Uterus (tissue), 4 donors: Measurements from ENCODE around the gene FAM3C. TPM values are rescaled to one million over a fixed set of nuclear protein-coding genes. Genes with fewer than 3 reads are reported as not detected.

Experiments
- DNase-seq, 2 donors: peaks; one replicate each; pipeline ENCODE4 v3.0.0-alpha.2; 2019 to 2020
- H3K27ac ChIP-seq, 2 donors: fragments of 200-600 bp; sonication (generic); 1 replicate in 1 of 2; 2 replicates in 1 of 2; pipeline ENCODE4 v1.5.1; 2016 to 2018
- H3K27me3 ChIP-seq, 2 donors: fragments of 200-600 bp; sonication (generic); one replicate each; pipeline ENCODE4 v1.5.1; 2018 to 2019; ENCODE audit warnings: control low read depth in 1 of 2
- H3K36me3 ChIP-seq, 2 donors: fragments of 200-600 bp; sonication (generic); one replicate each; pipeline ENCODE4 v1.5.1; 2019; ENCODE audit warnings: control low read depth in 1 of 2
- H3K4me1 ChIP-seq, 2 donors: fragments of 200-600 bp; sonication (generic); one replicate each; pipeline ENCODE4 v1.5.1; 2018 to 2019; ENCODE audit warnings: control low read depth in 1 of 2
- H3K4me3 ChIP-seq, 2 donors: fragments of 200-600 bp; sonication (generic); 1 replicate in 1 of 2; 2 replicates in 1 of 2; pipeline ENCODE4 v1.5.1; 2018 to 2019; ENCODE audit warnings: mild to moderate bottlenecking in 1 of 2
- H3K9me3 ChIP-seq, 2 donors: fragments of 200-600 bp; sonication (generic); one replicate each; pipeline ENCODE4 v1.5.1; 2019; ENCODE audit warnings: control low read depth in 1 of 2
- POLR2A ChIP-seq, 2 donors: fragments of 450-650 bp; IDR thresholded peaks; one replicate each; pipeline ENCODE4 v1.6.1; 2016; ENCODE audit warnings: antibody characterized with exemption in 2 of 2, mild to moderate bottlenecking in 1 of 2, moderate library complexity in 1 of 2
- intact Hi-C: fragments of 100-400 bp; cut with DNase I; formaldehyde crosslinking; loops from one replicate; pipeline ENCODE4 v1.15.1; 2023; ENCODE audit warnings: low total_unique reads
- total RNA-seq, 4 donors: library from RNA; depleted of rRNA in 3 of 4; stranded (reverse); fragments of >200 nt in 3 of 4; gene quantifications; one replicate each; pipeline versions ENCODE4 v1.1.0 to v1.2.4, GENCODE V29; 2014 to 2023
- TF ChIP-seq, protein P1 (sequence below), 4 experiments: fragments of 200-600 bp in 2 of 4; fragments of 450-650 bp in 2 of 4; sonication (generic) in 2 of 4; IDR thresholded peaks; one replicate each; pipeline ENCODE4 v1.5.1; 2016 to 2019; ENCODE audit warnings: antibody characterized with exemption in 4 of 4, mild to moderate bottlenecking in 2 of 4, moderate library complexity in 1 of 4
- donor health status: DM: yes; HTN: yes; CAD: no.

The FAM3C gene
- total RNA-seq, 4 donors from 2014 or later: 36.1 to 104 (median 65.8) TPM

DNA sequence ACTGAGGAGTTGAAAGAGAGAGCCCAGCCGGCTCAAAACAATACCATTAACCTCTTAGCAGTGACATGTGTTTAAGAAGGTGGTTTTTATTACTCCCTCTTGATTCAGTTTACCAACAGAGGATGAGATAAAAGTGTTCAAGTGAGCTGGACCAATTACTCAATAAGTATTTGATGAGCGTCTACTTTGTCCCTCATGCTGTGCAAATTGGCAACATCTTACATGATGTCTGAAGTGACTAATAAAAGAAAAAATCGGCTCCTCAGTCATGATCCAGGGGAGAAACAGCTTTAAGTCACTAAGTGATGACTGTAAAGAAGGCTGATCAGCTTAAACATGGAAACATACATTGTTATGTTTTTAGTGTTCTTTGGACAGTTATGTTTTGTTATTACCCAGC is 59.5 kb downstream of the FAM3C start:
- no peak overlapping the region for H3K4me3 ChIP-seq
- DNase-seq: no peak
- no peak overlapping the region for H3K27ac ChIP-seq
- no peaks in the 10 kb centered on the region for H3K36me3 ChIP-seq
- TF ChIP-seq, protein P1, sequence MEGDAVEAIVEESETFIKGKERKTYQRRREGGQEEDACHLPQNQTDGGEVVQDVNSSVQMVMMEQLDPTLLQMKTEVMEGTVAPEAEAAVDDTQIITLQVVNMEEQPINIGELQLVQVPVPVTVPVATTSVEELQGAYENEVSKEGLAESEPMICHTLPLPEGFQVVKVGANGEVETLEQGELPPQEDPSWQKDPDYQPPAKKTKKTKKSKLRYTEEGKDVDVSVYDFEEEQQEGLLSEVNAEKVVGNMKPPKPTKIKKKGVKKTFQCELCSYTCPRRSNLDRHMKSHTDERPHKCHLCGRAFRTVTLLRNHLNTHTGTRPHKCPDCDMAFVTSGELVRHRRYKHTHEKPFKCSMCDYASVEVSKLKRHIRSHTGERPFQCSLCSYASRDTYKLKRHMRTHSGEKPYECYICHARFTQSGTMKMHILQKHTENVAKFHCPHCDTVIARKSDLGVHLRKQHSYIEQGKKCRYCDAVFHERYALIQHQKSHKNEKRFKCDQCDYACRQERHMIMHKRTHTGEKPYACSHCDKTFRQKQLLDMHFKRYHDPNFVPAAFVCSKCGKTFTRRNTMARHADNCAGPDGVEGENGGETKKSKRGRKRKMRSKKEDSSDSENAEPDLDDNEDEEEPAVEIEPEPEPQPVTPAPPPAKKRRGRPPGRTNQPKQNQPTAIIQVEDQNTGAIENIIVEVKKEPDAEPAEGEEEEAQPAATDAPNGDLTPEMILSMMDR (IDR thresholded peaks at IDR 0.05): no peak
- no peak for TF ChIP-seq POLR2A (IDR thresholded peaks at IDR 0.05)
- H3K9me3 ChIP-seq: no peaks in the 10 kb centered on the region
- intact Hi-C loops: no loop called here
- peaks cover 0 to 32% of the 10 kb centered on the region in 2 donors for H3K27me3 ChIP-seq
- H3K4me1 ChIP-seq: no peaks in the 10 kb centered on the region

DNA sequence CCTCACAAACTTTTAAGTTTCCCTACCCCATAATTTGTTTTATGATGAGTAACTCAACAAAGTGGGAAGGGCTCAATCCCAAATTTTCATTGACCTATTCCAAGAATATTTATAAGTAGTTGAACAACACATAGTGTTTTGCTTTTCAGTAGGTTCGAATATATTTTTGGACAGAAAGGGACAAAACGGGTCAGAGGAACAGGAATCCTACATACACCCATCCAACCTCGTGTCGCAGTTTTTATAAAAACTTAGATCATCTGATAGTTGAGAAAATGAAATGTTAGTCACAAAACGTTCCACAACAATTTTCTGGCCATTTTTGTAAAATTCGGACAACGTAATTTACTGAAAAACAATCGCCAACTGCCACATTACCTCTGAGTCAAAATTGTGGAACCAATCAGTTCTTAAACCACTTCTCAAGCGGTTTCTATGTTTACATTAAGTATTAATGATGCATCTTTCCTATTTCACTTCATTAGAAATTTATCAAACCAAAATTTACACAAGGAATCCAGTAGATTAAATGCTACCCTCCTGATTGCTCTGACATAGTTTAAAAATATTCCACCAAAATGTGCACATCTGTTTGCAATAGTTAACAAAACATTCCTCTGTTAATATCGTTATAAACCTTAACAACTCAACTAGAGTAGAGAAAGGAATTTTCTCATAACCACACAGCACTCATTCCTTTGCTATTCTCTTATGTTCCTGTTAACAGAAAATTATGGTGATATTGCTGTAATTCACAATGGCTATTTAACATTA is 61.0 kb downstream of the FAM3C start:
- TF ChIP-seq, protein P1 (IDR thresholded peaks at IDR 0.05): no peak
- no peak for TF ChIP-seq POLR2A (IDR thresholded peaks at IDR 0.05)
- Histone ChIP-seq H3K27ac (no peak overlapping the region), H3K27me3 (peaks cover 3 to 47% of the 10 kb centered on the region in 2 donors), H3K9me3 (no peaks in the 10 kb centered on the region), H3K4me3 (no peak overlapping the region), H3K4me1 (peaks cover 0 to 5% of the 10 kb centered on the region in 2 donors), H3K36me3 (no peaks in the 10 kb centered on the region)
- DNase-seq: no peak
- intact Hi-C loops: no loop called here

DNA sequence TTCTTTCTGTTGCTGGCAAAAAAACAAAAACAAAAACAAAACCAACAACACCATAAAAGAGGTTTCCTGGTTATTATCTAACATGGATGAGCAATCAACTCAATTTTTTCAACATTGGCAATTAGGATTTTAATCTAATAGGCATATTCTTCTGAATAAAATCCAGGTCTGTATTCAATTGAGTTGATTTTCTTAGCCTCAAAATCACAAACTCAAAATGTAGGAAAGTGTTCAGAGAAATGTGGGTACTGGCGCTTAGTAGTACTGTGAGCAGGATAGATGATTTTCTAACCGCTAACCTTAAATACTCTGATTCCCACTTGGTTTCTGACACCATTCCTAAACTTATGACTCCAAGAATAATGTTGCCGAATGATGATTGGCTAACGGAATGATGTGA is 61.7 kb downstream of the FAM3C start:
- no peak for DNase-seq
- H3K4me1 ChIP-seq: peaks cover 0 to 12% of the 10 kb centered on the region in 2 donors
- peaks cover 6 to 54% of the 10 kb centered on the region in 2 donors for H3K27me3 ChIP-seq
- no peak overlapping the region for H3K4me3 ChIP-seq
- intact Hi-C loops: no loop called here
- TF ChIP-seq POLR2A (IDR thresholded peaks at IDR 0.05): no peak
- TF ChIP-seq, protein P1 (IDR thresholded peaks at IDR 0.05): no peak
- no peaks in the 10 kb centered on the region for H3K36me3 ChIP-seq
- no peak overlapping the region for H3K27ac ChIP-seq
- no peaks in the 10 kb centered on the region for H3K9me3 ChIP-seq

DNA sequence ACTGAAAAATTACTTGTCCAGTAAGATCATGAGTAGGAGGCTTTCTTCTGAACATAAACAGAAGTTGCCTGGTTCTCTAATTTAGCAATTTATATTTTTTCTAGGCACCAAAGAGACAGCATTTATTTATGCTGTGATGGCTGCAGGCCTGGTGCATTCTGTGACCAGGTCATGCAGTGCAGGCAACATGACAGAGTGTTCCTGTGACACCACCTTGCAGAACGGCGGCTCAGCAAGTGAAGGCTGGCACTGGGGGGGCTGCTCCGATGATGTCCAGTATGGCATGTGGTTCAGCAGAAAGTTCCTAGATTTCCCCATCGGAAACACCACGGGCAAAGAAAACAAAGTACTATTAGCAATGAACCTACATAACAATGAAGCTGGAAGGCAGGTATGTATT is 64.5 kb downstream of the FAM3C start:
- no peak overlapping the region for H3K27ac ChIP-seq
- H3K4me1 ChIP-seq: peaks cover 0 to 16% of the 10 kb centered on the region in 2 donors
- TF ChIP-seq, protein P1 (IDR thresholded peaks at IDR 0.05): no peak
- TF ChIP-seq POLR2A (IDR thresholded peaks at IDR 0.05): no peak
- H3K27me3 ChIP-seq: peaks cover 6 to 61% of the 10 kb centered on the region in 2 donors
- intact Hi-C loops: no loop called here
- DNase-seq: no peak
- no peaks in the 10 kb centered on the region for H3K36me3 ChIP-seq
- no peaks in the 10 kb centered on the region for H3K9me3 ChIP-seq
- H3K4me3 ChIP-seq: no peak overlapping the region

DNA sequence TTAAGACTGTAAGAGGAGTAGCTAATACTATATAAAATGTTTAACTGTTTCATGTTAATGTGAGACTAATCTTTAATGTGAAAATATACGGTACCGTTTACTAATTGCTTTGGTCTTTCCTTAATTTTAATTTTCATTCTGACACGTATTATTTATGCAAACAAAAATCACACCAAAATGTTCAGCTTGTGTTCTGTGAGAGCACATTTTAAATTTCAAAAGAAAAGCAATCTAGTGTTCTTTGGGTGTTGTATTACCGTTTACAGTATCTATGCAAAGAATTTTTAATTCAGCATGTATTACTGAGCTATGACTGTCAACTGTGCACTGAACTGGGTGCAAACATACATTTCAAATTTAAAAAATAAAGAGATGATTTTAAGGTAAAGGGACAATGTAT is 65.1 kb downstream of the FAM3C start:
- peaks cover 0 to 16% of the 10 kb centered on the region in 2 donors for H3K4me1 ChIP-seq
- no peaks in the 10 kb centered on the region for H3K9me3 ChIP-seq
- TF ChIP-seq POLR2A (IDR thresholded peaks at IDR 0.05): no peak
- TF ChIP-seq, protein P1 (IDR thresholded peaks at IDR 0.05): no peak
- DNase-seq: no peak
- peaks cover 6 to 61% of the 10 kb centered on the region in 2 donors for H3K27me3 ChIP-seq
- H3K36me3 ChIP-seq: no peaks in the 10 kb centered on the region
- intact Hi-C loops: no loop called here
- no peak overlapping the region for H3K27ac ChIP-seq
- no peak overlapping the region for H3K4me3 ChIP-seq
